Measurements from ENCODE around the gene MBTPS1.

The MBTPS1 gene

DNA sequence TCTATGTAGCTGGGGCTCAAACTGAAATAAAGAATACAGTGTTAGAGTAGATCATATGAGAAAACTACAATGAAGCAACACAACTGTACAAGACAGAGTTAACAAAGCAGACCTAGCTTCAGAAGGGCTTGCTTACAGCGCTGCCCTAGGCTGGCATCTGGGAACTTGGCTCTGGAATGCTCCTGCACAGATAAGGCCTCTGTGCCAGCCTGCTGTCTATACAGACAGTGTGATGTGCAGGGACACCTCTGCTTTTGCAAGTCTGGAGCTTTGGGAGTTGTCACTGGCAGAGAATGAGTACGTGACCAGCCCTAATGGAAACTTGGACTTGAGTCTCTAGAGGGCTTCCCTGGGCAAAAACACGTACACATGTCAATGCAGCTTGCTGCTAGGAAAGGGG is 42.0 kb downstream of the MBTPS1 start:
- no peak for DNase-seq (ENCODE audit: low spot score)

- DNase-seq (ENCODE audit: low spot score): no peak
Measured at GRCh38 chr16:84072014-84072413, 44.7 kb downstream of the MBTPS1 start.

DNA sequence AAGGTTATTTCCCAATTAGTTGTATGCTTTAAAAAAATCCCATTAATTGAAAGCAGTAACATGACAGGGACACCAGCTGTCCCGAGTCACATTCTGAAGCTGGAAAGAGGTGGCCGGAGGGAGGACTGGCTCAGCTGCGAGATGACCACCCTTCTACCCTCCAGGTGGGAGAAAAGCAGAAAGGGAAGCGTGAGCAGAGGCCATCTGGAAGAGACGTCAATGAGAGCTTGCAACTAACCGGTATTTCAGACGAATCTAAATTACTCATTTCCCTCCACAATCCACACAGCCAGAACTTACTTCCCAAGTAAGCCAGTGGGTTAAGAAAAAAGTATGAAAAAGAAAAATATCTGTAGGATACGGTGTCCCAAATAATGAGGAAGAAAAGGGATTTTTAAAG is 45.6 kb downstream of the MBTPS1 start:
- no peak for DNase-seq (ENCODE audit: low spot score)

GRCh38 chr16:84069540-84069939 is 47.2 kb downstream of the MBTPS1 start:
- no peak for DNase-seq (ENCODE audit: low spot score)

- DNase-seq (ENCODE audit: low spot score): no peak
Measured at GRCh38 chr16:84068783-84069462, 47.8 kb downstream of the MBTPS1 start.

DNA sequence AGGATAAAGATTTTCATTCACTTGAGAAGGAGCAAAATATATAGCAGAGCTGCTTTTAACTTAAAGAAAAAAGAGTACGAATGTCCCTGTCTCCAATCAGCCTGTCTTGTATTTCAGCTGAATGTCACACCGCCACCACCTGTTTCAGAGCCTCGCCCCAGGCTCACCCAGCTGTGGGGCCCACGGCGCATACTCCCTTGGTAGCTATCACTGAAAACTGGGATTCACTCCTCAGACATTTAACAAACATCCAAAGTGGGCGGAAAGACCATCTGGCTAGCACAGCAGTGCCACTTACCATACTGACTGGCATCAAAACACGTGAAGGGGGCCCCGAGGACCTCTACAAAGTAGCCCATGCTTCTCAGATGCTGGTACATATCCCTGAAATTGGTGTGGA is 48.7 kb downstream of the MBTPS1 start:
- no peak for DNase-seq (ENCODE audit: low spot score)

GRCh38 chr16:84067640-84068039 is 49.1 kb downstream of the MBTPS1 start:
- no peak for DNase-seq (ENCODE audit: low spot score)

DNA sequence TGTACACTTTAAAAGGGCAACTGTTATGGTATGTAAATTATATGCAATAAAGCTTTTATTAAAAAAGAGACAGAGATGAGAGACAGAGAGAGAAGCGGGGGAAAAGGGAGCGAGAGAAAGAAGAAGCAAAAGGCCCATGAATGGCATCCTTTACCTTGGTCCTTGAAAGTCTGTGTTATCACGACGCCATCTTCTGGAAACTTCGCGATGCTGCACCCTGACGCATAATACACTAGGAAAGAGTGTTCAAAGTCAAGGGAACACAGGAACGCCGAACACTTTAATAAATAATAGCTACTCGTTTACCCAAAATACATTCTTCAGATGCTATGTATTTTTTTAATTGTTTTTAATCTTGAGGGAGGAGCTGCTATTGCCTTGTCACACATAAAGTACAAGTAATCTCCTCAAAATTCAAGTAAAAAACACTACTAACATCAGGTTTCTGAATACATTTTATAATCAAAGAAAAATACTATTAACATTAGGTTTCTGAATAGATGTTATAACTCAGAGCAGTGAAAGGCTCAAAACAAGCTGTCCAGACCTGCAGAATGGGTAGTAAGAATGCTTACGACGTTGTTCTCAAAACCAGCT is 51.1 kb downstream of the MBTPS1 start:
- DNase-seq (ENCODE audit: low spot score): no peak

DNA sequence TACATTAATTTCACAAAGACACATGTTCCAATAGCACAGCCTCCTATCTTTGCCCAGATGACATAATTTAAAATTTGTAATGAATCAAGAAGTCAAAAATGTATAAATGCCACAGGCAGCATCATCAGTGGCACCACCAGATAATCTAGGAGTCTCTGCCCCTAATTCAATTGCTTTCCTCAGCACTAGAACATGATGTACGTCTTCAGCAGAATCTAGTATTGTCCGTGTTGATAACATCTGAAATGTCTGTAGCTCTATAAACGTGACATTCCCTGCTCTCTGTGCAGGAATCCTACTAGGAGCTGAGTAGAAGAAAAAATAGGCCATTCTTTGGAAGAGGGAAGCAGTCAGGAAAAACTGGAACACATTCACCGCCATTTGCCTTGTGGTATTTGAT is 52.8 kb downstream of the MBTPS1 start:
- no peak for DNase-seq (ENCODE audit: low spot score)

- DNase-seq (ENCODE audit: low spot score): peak; percentile 50
Measured at GRCh38 chr16:84062734-84063640, 53.8 kb downstream of the MBTPS1 start.

DNA sequence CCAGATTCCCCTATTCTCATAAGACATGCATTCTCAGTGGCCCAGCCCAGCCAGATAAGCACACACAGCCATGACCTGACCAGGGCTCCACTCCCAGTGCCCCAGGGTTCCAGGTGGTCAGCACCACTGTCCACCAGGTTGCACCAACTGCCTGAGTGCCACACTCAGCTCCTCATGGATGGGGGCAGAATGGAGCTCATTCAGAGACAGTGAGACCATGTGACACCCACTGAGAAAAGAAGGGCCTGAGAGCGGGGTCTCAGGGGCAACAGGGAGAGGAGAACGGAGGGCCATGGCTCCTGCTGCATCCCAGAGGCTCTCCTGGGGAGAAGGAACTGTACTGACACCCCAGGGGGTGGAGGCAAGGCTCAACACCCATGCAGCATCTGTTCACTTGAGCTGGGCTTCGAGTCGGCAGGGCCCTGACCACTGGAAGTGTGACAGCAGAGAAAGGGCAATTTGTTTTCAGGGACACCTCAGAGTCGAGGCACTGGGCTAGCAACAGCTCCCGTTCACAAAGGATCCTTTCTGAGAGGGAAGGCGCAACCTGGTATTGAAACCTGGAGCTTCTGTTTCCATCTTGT is 55.4 kb downstream of the MBTPS1 start:
- no peak for DNase-seq (ENCODE audit: low spot score)

- no peak for DNase-seq (ENCODE audit: low spot score)
Measured at GRCh38 chr16:84059946-84060901, 56.5 kb downstream of the MBTPS1 start.

DNA sequence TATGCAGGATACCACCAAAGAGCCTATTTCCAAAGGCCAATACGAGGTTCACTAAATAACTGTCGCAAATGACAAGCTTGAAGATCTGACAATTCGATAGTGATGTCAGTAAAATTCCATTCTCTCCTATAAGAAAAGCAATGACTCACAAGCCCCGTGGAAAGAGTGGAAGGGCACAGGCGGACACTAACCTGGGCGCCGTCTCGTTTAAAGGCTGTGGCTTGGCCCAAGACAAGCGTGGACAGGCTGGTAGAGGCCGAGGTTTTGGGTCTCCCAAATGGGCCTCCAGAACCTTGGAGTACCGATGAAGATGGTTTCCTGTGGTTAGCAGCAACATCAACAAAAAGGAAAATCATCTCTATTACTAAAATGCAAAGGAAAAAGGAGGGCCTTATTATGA is 57.6 kb downstream of the MBTPS1 start:
- DNase-seq (ENCODE audit: low spot score): no peak

- DNase-seq (ENCODE audit: low spot score): no peak
Measured at GRCh38 chr16:84058664-84059063, 58.1 kb downstream of the MBTPS1 start.

DNA sequence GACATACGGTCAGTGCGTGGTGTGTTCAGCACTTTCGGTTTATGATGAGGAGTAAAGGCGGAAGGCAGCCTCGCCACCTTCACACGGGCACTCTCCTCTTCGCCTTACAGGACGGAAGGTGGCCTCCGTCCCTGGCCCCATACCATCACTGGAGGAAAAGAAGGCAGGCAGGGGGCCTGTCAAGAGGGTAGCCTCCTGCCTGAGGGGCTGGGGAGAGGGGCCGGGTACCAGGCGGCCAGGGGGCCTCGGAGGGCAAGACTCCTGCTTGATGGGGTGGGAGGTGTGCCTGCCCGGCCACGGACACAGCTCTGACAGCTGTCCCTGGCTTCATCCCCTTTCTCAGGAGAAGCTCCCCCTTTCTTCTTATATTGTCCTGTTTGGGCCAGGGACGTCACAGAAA is 58.5 kb downstream of the MBTPS1 start:
- DNase-seq (ENCODE audit: low spot score): no peak

GRCh38 chr16:84056933-84057332 is 59.8 kb downstream of the MBTPS1 start:
- DNase-seq (ENCODE audit: low spot score): no peak

DNA sequence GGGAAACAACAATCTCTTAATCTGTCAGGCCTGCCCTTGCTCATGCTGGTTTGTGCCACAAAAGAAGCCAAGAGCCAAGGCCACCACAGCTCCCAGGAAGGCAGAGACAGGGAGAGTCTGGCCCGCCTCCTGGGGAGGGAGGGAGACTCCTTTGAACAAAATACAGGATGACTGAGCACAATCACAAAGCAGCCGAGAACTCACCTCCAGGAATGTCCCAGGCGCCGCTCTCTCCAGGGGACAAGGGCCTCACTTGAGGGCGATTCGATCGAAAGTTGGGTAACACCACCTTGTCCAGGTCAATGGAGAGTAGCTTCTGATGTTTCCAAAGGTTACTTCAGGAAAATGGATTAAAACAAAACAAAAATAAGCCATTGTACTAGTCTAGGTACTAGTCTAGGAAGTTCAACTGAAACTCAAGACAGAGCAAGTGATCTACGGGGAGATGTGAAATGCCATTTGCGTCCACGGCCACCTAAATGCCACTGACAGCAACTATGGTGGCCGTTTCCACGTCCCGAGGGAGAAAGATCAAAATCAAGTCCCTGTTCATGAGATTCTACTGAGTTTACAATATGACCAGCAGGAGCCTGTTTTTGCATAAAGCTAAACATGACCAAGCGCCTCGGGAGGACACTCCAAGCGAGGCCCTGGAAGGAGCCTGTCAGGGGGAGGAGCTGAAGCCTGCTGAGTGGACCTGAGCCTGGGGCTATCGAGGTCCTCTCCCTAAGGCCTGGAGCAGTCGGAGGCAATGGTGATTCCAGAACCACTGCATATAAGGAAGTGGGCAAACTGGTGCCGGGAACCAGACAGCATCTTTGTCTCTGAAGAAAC is 60.7 kb downstream of the MBTPS1 start:
- DNase-seq (ENCODE audit: low spot score): no peak

DNA sequence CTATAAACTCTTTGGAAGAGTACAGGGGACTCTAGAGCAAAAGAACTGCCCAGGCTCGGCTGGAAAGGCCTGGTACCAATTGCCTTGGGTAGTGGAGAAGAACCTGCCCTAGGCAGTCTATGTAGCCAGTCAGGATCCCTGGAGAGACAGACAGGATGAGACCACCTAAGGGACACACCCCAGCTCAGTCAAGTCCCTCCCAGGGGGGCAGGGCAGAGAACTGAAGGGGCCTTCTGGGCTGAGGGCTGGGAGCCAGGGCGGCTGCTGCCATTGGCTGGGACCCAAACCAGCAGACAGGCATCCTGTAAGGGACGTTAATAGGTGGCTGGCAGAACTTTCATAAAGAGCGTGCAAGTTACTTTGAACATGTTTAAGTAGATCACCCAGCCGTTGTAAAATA is 61.4 kb downstream of the MBTPS1 start:
- DNase-seq (ENCODE audit: low spot score): no peak

- no peak for DNase-seq (ENCODE audit: low spot score)
Measured at GRCh38 chr16:84054916-84055315, 61.8 kb downstream of the MBTPS1 start.

GRCh38 chr16:84054271-84054670 is 62.5 kb downstream of the MBTPS1 start:
- DNase-seq (ENCODE audit: low spot score): no peak

DNA sequence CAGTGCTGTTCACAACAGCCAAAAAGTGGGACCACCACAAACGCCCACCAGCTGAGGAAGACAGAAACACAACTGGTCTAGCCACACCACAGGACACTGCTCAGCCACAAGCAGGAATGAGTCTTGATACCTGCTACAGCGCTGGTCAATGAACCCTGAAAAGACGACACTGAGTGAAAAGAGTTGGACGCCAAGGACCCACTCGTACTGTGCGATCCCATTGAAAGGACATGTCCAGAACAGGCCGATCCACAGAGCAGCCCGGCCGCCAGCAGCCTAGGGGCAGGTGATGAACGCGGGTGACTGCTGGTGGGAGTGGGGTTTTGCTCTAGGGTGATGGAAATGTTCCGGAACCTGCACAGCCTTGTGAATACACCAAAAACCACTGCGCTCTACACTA is 63.5 kb downstream of the MBTPS1 start:
- DNase-seq (ENCODE audit: low spot score): no peak
